ENCODE measurements around the gene CATSPER3.
"Not testable (repeated sequence)": the region's sequence is repeated elsewhere in the genome, so short reads cannot be mapped to it uniquely, and the experiment has no call there.

CATSPER3 gene

DNA sequence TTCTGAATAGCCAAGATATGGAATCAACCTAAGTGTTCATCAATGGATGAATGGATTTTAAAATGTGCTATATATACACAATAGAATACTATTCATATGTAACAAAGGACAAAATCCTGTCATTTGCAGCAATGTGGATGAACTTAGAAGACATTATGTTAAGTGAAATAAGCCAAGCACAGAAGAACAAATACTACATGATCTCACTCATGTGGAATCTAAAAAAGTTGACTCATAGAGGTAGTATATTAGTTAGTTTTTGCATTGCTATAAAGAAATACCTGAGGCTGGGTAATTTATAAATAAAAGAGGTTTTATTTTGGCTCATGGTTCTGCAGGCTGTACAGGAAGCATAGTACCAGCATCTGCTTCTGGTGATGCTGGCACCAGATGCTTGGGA is 8.1 kb downstream of the CATSPER3 start:
- no peak for DNase-seq

DNA sequence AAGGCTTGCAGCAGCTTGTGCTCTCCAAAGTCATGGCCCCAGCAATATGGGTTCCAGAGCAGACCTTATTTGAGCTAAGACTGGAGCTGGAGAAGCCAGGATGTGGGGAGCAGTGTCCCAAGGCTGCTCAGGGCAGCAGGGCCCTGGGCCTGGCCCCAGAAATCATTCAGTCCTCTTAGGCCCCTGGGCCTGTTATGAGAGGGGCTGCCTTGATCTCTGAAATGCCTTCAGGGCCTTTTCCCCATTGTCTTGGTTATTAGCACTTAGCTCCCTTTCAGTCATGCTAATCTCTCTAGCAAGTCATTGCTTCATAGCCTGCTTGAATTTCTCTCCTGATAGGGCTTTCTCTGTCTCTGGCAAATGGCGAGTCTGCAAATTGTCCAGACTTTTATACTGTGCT is 9.1 kb downstream of the CATSPER3 start:
- no peak for DNase-seq

DNA sequence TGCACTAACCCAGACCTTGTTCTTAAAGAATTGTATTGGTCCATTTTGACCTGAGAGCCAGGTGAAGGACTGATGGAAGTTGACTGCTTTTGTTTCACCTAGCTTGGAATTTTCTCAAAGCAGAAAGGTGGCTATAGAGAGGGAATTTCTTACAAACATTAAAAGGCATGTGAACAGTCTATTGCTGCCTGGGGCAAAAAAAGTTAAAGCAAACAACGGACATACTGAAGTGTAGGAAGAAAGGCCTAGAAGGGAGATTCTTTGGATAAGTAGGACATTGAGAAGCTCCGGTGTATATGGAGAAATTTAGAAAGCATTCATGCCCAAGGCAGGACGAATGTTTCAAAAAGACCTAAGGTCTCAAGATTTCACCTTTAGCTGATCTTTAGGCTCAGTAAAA is 11.7 kb downstream of the CATSPER3 start:
- no peak for DNase-seq

DNA sequence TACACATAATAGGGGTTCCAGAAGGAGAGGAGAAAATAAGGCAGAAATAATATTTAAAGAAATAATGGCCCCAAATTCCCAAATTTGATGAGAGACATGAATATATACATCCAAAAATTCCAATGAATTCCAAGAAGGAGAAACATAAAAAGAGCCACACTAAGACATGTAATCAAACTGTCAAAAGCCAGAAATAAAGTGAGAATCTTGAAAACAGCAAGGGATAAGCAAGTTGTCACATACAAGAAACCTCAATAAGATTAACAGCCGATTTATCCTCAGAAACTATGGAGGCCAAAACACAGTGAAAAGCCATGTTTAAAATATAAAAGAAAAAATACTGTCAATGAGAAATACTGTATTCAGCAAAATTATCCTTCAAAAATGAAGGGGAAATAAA is 14.5 kb downstream of the CATSPER3 start:
- DNase-seq = no peak

DNA sequence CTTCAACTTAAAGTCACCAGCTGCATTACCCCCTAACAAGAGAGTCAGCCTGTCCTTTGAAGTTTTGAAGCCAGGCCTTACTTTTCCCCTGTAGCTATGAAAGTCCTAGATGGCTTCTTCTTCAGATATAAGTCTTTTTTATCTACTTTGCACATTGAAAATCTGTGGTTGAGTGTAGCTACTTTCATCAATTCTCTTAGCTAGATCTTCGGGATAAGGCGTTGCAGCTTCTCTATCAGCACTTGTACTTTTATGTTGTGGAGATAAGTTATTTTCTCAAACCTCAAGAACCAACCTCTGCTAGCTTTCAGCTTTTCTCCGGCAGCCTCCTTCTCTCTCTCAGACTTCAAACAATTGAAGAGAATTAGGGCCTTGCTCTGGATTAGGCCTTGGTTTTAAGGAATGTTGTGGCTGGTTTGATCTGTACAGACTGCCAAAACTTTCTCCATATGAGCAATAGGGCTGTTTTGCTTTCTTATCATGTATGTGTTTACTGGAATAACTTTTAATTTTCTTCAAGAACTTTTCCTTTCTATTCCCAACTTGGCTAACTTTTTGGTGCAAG is 21.6 kb downstream of the CATSPER3 start:
- no peak for DNase-seq

DNA sequence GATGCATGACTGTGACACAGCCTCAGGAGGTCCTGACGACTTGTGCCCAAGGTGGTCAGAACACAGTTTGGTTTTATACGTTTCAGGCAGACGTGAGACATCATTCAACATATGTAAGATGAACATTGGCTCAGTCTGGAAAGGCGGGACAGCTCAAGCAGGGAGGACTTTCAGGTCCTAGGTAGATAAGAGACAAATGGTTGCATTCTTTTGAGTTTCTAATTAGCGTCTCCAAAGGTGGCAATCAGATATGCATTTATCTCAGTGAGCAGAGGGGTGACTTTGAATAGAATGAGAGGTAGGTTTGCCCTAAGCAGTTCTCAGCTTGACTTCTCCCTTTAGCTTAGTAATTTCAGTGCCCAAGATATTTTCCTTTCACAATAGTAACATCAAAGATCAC is 22.5 kb downstream of the CATSPER3 start:
- DNase-seq = not testable (repeated sequence)

DNA sequence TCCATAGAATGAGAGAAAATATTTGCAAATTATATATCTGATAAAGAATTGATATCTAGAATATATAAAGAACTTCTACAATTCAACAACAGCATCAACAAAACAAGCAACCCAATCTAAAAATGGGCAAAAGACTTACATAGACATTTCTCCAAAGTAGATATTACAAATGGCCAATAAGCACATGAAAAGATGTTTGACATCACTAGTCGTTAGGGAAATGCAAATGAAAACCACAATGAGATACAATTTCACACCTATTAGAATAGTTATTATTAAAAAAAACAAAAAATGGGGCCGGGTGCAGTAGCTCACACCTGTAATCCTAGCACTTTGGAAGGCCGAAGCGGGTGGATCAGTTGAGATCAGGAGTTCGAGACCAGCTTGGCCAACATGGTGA is 24.4 kb downstream of the CATSPER3 start:
- no peak for DNase-seq

DNA sequence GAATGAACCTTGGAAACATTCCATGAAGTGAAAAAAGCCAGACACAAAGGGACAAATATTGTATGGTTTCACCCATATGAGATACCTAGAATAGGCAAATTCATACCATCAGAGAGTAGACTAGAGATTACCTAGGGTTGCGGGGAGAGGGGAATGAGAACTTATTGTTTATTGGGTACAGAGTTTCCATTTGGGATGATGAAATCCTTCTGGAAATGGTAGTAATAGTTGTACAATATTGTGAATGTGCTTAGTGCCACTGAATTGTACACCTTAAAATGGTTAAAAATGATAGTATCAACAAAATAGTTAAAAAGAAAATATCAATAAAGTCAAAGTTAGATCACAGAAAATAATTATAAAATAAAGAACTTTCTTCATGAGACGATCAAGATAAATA is 25.5 kb downstream of the CATSPER3 start:
- DNase-seq = no peak

DNA sequence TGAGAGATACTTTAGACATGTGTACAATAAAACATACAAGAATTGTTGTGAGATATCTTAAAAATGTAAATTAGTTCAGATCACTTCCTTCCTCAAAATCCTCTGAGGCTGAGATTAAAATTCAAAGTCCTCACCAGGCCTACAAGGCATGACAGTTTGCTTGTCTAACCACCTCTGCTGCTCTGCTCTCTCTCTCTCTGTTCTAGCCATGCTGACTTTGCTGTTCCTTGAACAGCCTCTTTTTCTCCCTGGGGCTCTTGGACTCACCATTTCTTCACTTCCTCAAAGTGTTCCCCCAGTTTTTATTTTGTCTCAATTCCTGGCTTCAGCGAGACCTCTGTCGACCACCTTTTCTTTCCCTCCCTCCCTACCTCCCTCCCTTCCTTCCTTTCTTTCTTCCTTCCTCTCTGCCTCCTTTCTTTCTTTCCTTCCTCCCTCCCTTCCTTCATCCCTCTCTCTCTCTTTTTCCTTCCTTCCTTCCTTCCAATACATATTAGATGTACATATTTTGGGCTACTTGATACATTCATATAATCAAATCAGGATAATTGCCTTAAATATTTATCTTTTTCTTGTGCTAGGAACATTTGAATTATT is 27.0 kb downstream of the CATSPER3 start:
- DNase-seq = no peak

DNA sequence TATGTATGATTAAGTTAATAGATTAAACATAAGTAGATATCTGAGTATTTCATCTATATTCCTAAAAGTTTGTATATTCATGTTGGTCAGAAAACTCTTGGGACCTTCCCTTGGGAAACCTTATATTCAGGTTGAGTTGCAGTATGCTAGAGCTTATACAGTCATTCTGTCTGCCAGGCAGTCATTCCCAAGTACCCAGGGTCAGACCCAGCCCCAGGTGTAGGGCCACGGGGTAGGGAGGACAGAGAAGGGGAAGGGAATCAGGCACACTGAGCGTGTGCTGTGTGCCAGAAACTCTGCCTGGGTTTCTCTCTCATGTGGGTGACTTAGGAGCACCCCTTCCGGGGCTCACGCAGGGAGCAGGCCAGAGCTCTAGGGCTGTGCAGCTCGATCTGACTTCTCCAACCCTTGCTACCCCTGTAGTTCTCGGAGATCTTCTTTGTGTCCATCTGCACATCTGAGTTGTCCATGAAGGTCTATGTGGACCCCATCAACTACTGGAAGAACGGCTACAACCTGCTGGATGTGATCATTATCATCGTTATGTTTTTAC is 28.2 kb downstream of the CATSPER3 start:
- DNase-seq = no peak

DNA sequence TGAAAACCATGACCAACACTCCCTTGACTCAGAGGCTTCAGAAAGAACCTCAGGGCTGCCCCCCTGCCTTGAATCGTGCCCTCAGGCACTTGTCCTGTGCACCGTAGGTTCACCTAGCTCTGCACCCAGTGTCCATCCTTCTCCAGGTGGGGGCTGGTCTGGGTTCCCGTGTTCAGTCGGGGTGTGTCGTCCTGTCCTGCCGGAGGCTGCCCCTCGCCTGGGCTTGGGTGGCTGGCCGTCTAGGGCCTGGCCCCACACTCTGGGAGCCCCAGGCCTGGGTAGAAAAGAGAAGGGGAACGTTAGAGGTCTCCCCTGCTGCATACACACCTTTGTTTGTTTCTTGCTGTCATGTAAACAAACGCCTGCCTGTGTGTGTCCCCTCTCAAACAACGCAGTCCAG is 29.3 kb downstream of the CATSPER3 start:
- DNase-seq = no peak

DNA sequence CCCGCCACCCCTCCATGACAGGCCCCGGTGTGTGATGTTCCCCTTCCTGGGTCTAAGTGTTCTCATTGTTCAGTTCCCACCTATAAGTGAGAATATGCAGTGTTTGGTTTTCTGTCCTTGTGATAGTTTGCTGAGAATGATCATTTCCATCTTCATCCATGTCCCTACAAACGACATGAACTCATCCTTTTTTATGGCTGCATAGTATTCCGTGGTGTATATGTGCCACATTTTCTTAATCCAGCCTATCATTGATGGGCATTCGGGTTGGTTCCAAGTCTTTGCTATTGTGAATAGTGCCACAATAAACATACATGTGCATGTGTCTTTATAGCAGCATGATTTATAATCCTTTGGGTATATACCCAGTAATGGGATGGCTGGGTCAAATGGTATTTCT is 30.4 kb downstream of the CATSPER3 start:
- not testable (repeated sequence) for DNase-seq

DNA sequence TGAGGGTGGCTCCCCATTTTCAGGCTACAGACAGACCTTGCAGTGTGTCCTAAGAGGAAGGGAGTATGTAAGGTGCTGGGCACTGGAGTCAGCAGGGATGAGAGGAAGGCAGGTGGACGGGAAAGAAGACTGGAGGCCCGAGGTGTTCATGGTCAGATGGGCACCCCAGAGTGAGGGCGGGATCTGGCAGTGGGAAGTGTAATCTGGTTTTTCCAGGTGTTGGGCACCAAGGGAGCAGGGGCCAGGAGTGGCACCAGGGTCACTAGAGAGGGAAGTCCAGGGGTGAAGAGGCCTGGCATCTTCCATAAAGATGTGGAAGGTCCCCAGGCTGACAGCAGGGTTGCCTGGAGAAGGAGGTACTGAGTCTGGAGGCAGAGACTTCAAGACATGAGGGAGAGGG is 36.7 kb downstream of the CATSPER3 start:
- DNase-seq = no peak

DNA sequence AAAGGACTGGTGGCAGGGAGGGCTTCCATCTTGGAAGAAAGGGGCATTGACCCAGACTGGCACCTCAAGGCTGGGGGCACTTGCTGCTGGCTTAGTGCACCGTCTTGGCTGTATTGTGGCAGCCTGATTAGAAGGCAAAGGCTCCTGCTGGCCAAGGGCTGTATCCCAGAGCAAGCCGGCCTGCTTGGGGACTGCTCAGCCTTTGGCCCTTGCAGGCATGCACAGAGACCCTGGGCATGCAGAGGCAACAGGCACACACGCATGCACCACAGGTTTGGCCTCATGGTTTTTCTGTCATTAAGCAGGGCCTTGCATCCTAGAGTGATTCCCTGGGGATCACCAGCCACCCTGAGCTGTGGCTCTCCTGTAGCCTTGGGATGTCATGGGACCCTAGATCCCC is 37.4 kb downstream of the CATSPER3 start:
- no peak for DNase-seq

DNA sequence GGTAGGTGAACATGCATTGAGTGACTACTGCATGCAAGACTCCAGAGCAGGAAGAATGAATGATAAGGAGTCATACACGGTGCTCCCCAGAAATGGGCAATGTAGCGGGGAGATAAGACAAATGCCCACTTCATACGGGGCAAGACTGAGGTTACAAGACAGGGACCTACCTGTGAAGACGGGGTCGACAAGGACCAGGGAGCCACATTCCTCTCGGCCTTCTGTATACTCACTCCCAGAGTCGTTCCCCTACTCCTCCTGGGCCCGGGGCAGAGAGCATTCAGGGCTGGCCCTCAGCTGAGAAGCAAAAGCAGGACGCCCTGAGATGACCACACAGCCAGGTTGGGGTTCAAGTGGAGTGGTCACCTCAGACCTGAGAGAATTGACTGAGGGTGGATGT is 39.6 kb downstream of the CATSPER3 start:
- DNase-seq = no peak

DNA sequence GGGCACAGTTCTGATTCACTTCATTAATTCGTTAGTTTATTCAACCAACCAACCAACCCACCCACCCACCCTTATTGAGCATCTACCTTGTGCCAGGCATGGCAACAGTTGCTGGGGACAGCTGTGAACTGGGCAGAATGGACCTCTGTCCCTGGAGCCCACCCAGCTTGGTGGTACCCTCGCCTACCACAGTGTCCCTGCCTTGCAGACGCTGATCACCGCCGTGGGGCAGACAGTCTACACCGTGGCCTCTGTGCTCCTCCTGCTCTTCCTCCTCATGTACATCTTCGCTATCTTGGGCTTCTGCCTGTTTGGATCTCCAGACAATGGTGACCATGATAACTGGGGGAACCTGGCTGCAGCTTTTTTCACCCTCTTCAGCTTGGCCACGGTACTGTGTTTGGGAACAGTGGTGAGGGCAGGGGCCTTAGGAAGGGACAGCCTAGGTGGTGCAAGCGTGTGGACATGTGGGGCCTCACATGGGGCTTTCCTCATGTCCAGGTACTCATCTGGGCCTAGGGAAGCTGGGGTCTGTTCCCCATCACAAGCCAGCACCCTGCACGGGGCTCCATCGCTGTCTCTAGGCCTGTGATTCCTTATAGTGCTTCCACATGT is 40.1 kb downstream of the CATSPER3 start:
- DNase-seq = no peak

DNA sequence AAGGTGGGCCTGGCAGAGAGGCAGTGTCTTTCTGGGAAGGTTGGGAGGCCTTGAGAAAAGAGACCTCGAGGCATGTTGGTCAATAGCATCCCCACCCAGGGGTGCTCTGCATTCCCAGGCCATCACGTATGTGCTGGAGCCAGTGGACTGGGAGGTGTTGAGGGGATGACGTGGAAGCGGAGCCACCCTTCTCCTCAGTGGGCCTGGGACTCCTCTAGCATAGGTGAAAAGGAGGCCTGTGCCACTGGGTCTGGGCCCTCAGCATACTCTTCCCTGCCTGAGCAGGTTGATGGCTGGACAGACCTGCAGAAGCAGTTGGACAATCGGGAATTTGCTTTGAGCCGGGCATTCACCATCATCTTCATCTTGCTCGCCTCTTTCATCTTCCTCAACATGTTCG is 40.8 kb downstream of the CATSPER3 start:
- DNase-seq = no peak

DNA sequence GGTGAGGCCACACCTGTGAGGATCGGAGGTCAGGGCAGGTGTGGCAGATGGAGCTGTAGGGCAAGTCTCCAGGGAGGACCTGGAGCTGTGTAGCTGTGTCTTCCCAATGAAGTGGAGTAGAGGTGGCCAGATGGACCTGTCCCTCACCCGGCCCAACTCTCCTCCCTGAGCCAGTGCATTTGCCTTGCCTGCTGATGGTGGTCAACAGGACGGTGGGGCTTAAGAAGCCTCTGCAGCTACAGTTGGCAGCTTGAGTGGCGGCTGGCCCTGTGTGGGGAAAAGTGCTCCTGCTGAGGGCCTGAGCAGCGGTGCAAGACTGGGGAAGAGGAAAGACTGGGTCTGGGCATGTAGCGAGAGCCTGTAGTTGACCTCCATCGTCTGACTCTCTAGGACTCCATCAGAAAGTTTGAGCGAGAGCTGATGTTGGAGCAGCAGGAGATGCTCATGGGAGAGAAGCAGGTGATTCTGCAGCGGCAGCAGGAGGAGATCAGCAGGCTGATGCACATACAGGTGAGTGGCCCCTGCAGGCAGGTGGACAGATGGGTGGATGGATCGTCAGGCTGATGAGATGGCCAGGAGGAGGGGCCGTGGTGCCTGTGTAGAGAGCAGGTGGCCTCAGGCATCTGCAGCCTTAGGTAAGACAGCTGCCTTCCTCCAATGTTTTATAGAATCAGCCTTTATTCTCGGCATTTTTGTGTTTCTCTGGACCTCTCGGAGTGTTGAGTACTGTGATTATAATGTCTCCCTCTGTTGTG is 41.5 kb downstream of the CATSPER3 start:
- no peak for DNase-seq

DNA sequence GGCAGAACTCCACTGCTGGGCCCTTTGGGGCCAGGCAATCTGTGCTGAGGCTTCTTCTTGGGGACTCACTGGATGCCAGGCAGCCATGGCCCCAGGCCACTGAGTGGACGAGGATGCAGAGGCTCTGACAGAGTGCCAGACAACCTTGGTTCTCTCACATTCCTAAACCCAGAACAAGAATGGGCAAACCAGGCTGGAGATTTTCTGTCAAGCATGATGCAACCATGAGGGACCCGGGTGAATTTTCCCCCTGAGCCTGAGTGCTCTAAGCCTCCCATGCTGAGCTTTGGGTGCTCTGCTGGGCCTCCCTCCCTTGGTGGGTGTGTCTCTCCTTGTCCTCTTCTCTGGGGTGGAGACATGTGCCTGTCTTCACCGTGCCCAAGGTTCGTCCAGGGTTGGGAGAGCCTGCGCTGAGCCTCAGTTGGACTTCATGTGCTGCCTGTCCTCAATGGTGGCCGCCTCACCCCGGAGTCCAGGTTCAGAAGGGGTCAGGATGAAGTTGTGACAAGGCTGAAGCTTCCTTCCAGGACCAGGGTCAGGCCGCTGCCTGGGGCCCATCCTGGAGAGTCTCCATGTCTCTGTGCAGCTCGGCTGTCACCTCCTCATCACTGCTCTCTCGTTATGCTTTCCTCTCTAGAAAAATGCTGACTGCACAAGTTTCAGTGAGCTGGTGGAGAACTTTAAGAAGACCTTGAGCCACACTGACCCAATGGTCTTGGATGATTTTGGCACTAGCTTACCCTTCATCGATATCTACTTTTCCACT is 42.2 kb downstream of the CATSPER3 start:
- no peak for DNase-seq

DNA sequence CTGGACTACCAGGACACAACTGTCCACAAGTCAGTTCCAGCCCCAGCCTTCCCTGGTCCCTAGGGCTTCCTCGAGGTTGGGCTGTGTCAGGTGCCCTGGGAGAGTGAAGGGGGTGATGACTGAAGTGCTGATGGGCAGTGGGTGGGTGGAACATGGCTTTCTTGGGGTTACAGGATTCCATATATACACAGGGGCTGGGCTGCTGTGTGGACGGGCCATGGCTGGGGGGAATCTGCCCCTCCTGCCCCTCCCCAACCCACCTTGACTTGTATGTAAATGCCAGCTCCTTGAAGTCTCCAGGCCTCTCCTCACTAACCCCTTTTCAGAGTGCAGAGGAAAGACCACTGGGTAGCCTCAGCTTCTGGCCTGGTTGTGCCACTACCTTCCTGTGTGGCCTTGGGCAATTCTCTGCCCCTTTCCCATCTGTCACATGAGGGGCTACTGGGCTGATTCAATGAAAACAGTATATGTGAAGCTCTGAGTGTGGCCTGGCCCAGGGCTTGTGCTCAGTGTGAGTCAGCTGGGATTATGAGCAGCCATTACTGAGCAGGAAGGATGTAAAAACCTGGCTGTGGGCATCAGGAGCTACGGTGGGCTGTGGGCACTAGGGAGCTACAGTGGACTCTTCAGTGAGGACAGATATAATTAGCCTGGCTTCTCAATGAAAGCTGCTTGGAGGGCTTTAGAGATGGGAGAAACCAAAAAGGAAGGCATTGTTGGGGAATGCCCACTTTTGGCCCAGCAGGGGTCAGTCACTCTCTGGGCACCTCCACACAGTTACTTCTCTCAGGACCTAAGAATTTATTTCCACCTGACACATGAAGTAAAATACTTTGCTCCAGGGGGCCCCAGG is 43.0 kb downstream of the CATSPER3 start:
- DNase-seq = no peak

DNA sequence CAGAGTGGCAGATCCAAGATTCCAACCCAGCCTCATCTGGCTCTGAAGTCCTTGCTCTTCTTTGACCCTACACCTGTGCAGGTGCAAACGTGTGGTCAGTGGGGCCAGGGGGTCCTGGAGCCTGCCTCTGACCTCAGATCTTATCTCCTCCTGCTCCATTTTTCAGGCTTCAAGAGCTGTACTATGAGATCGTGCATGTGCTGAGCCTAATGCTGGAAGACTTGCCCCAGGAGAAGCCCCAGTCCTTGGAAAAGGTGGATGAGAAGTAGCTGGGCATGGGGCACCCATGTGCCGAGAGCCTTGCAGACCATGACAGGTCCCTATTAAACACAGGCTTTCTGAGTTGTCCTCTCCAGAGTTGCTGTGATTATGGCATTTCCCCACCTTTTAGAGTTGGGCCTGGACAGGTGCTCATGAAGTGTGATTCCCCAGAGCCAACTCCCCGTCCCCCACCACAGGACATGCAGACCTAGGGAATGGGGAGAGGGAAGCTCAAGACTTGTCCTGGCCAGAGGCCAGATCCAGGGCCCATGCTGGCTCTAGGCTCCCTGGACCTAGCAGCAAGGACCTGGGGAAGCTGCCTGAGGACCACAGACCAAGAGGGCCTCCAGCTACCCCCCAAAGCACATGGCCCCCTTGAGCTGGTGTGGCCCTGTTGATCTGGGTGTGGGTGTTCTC is 43.8 kb downstream of the CATSPER3 start:
- no peak for DNase-seq
